Keratinocyte (primary cell): ENCODE measurements around the gene TEAD4. TPM values are rescaled to one million over a fixed set of nuclear protein-coding genes. Genes with fewer than 3 reads are reported as not detected.

ENCODE experiments used
- DNase-seq: peaks from one replicate; pipeline ENCODE4 v3.0.0-alpha.2; 2011; ENCODE audit warnings: low read depth, missing footprints, low spot score
- FAIRE-seq: peaks from 2 replicates; lab custom pipeline; 2011; peaks lifted over from hg19 to GRCh38; lab: Jason Lieb, UNC
- H2AFZ ChIP-seq: 2 replicates; pipeline ENCODE4 v1.6.0; 2012; ENCODE audit warnings: low read length, control low read depth, inconsistent platforms; ENCODE audit not compliant: control insufficient read depth
- H3K27ac ChIP-seq: 2 replicates; pipeline ENCODE4 v1.5.1; 2011; ENCODE audit warnings: low read length; ENCODE audit not compliant: control insufficient read depth, insufficient read depth
- H3K27me3 ChIP-seq: 3 replicates; pipeline ENCODE4 v1.6.0; 2011; ENCODE audit warnings: low read length; ENCODE audit not compliant: control insufficient read depth, insufficient read depth; ENCODE audit errors: extremely low read depth
- H3K36me3 ChIP-seq, 2 experiments: 2 replicates in 1 of 2; 3 replicates in 1 of 2; pipeline ENCODE4 v1.5.1; 2011; ENCODE audit warnings: low read length in 2 of 2, mild to moderate bottlenecking in 1 of 2; ENCODE audit not compliant: control insufficient read depth in 2 of 2, insufficient read depth in 2 of 2; ENCODE audit errors: extremely low read depth in 1 of 2
- H3K4me1 ChIP-seq: 3 replicates; pipeline ENCODE4 v1.5.1; 2011; ENCODE audit warnings: low read length; ENCODE audit not compliant: control insufficient read depth, insufficient read depth; ENCODE audit errors: extremely low read depth
- H3K4me2 ChIP-seq: 3 replicates; pipeline ENCODE4 v1.6.0; 2011; ENCODE audit warnings: low read depth, low read length; ENCODE audit not compliant: control insufficient read depth, insufficient read depth; ENCODE audit errors: extremely low read depth
- H3K4me3 ChIP-seq, 3 experiments: fragments of 200-600 bp in 1 of 3; sonication (generic) in 1 of 3; 2 replicates in 2 of 3; 3 replicates in 1 of 3; pipeline ENCODE4 v1.5.1; 2011 to 2016; ENCODE audit warnings: low read length in 3 of 3, mild to moderate bottlenecking in 3 of 3, control low read depth in 2 of 3, inconsistent platforms in 1 of 3, low read depth in 1 of 3, mixed read lengths in 1 of 3, mixed run types in 1 of 3, moderate library complexity in 1 of 3; ENCODE audit not compliant: control insufficient read depth in 2 of 3, insufficient read depth in 2 of 3; ENCODE audit errors: extremely low read depth in 1 of 3
- H3K79me2 ChIP-seq: 2 replicates; pipeline ENCODE4 v1.6.0; 2012; ENCODE audit warnings: low read length; ENCODE audit not compliant: control insufficient read depth, insufficient read depth
- H3K9ac ChIP-seq: 3 replicates; pipeline ENCODE4 v1.6.0; 2011; ENCODE audit warnings: low read length; ENCODE audit not compliant: control insufficient read depth, insufficient read depth; ENCODE audit errors: extremely low read depth
- H3K9me1 ChIP-seq: 3 replicates; pipeline ENCODE4 v1.6.0; 2011; ENCODE audit warnings: low read length; ENCODE audit not compliant: control insufficient read depth, insufficient read depth; ENCODE audit errors: extremely low read depth
- H3K9me3 ChIP-seq: 2 replicates; pipeline ENCODE4 v1.5.1; 2012; ENCODE audit warnings: low read depth, low read length; ENCODE audit not compliant: control insufficient read depth
- H4K20me1 ChIP-seq: 3 replicates; pipeline ENCODE4 v1.6.0; 2011; ENCODE audit warnings: low read length; ENCODE audit not compliant: control insufficient read depth, insufficient read depth; ENCODE audit errors: extremely low read depth
- EZH2 ChIP-seq: IDR thresholded peaks from one replicate; pipeline ENCODE4 v1.6.1; 2012; ENCODE audit warnings: inconsistent platforms, mild to moderate bottlenecking, low read length, moderate library complexity
- dilution Hi-C: fragments of 300-500 bp; cut with MboI; formaldehyde crosslinking; loops from one replicate; pipeline ENCODE4 v1.7.0; 2020; ENCODE audit warnings: low sequenced_read_pairs; ENCODE audit not compliant: extremely low pct_ligation_motif_present
- polyA plus RNA-seq, 5 experiments: library from polyadenylated mRNA; depleted of rRNA in 3 of 5; stranded (reverse) in 3 of 5; stranded (forward) in 1 of 5; unstranded in 1 of 5; fragments of >200 nt; gene quantifications; 1 replicate in 1 of 5; 2 replicates in 3 of 5; 3 replicates in 1 of 5; pipeline versions ENCODE4 v1.2.1 to v1.2.3, GENCODE V29; 2011 to 2012; ENCODE audit warnings: missing spikeins in 2 of 5, low read depth in 1 of 5, low replicate concordance in 1 of 5
- TF ChIP-seq, protein P1 (sequence below), 3 experiments: IDR thresholded peaks in 1 of 3; conservative IDR thresholded peaks in 1 of 3; optimal IDR thresholded peaks in 1 of 3; 2 replicates in 2 of 3; 3 replicates in 1 of 3; pipeline versions ENCODE3 to v1.5.1; 2011; ENCODE audit warnings: low read length in 3 of 3, mild to moderate bottlenecking in 3 of 3, moderate library complexity in 2 of 3, control low read depth in 1 of 3, inconsistent platforms in 1 of 3; ENCODE audit not compliant: insufficient read depth in 2 of 3; ENCODE audit errors: extremely low read depth in 1 of 3

TEAD4 gene
- polyA plus RNA-seq, 1 donor (not counting 4 experiments of a cell fraction or from before 2014, with no cell fraction given), result 8.1 TPM

DNA sequence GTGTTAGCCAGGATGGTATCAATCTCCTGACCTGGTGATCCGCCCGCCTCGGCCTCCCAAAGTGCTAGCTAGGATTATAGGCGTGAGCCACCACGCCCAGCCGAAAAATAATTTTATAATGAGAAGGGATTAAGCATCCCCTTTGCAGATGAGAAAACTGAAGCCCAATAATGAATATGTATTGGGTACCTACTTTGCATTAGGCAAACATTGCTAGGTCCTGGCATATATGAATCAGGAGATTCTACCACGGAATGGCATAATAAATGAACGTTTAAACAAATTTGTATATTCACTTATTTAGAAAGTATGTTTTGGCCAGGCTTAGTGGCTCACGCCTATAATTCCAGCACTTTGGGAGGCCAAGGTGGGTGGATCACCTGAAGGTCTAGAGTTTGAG is 36.1 kb upstream of the TEAD4 start:
- peaks cover 14% of the 10 kb centered on the region for H3K4me1 ChIP-seq
- no peak overlapping the region for H3K9ac ChIP-seq
- no peaks in the 10 kb centered on the region for H4K20me1 ChIP-seq
- dilution Hi-C loops, result no loop called here
- no peak for FAIRE-seq
- no peak for DNase-seq
- no peaks in the 10 kb centered on the region for H3K9me3 ChIP-seq
- H3K9me1 ChIP-seq, result no peaks in the 10 kb centered on the region
- peaks cover 3 to 5% of the 10 kb centered on the region in 2 experiments for H3K36me3 ChIP-seq
- no peak overlapping the region for H3K4me3 ChIP-seq
- H2AFZ ChIP-seq, result no peak overlapping the region
- no peak overlapping the region for H3K4me2 ChIP-seq
- no peak overlapping the region for H3K27ac ChIP-seq
- H3K27me3 ChIP-seq, result no peaks in the 10 kb centered on the region
- TF ChIP-seq, protein P1, sequence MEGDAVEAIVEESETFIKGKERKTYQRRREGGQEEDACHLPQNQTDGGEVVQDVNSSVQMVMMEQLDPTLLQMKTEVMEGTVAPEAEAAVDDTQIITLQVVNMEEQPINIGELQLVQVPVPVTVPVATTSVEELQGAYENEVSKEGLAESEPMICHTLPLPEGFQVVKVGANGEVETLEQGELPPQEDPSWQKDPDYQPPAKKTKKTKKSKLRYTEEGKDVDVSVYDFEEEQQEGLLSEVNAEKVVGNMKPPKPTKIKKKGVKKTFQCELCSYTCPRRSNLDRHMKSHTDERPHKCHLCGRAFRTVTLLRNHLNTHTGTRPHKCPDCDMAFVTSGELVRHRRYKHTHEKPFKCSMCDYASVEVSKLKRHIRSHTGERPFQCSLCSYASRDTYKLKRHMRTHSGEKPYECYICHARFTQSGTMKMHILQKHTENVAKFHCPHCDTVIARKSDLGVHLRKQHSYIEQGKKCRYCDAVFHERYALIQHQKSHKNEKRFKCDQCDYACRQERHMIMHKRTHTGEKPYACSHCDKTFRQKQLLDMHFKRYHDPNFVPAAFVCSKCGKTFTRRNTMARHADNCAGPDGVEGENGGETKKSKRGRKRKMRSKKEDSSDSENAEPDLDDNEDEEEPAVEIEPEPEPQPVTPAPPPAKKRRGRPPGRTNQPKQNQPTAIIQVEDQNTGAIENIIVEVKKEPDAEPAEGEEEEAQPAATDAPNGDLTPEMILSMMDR (optimal IDR thresholded peaks at IDR 0.05 in 1 of 3, IDR thresholded peaks at IDR 0.05 in 1 of 3, conservative IDR thresholded peaks at IDR 0.05 in 1 of 3; ENCODE audit: extremely low read depth in 1 of 3, insufficient read depth in 2 of 3, low read length in 3 of 3), result no peak
- no peak for TF ChIP-seq EZH2
- H3K79me2 ChIP-seq, result no peaks in the 10 kb centered on the region

DNA sequence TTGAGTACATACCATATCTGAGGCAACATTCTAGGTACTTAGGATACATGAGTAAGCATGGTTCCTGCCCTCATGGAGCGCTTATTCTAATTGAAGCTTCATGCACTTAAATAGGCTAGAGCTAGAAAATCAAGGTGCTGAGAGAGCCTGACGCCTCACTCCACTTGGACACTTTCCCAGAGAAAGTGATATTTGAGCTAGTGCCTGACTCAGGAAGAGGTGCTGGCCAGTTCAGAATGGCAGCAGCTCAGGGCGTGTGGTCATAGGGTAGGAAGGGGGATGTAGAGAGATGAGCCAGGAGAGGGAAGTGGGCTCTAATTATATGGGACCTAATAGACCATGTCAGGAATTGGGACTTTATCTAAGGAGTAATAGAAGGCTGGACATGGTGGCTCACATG is 35.2 kb upstream of the TEAD4 start:
- Histone ChIP-seq H3K9ac (no peak overlapping the region), H4K20me1 (no peaks in the 10 kb centered on the region), H3K27me3 (no peaks in the 10 kb centered on the region), H3K27ac (no peak overlapping the region), H3K4me2 (no peak overlapping the region), H3K9me1 (no peaks in the 10 kb centered on the region), H3K36me3 (peaks cover 3 to 5% of the 10 kb centered on the region in 2 experiments), H3K4me1 (peaks cover 14% of the 10 kb centered on the region), H3K79me2 (no peaks in the 10 kb centered on the region), H3K9me3 (no peaks in the 10 kb centered on the region), H2AFZ (no peak overlapping the region), H3K4me3 (no peak overlapping the region)
- no peak for FAIRE-seq
- TF ChIP-seq, protein P1 (optimal IDR thresholded peaks at IDR 0.05 in 1 of 3, IDR thresholded peaks at IDR 0.05 in 1 of 3, conservative IDR thresholded peaks at IDR 0.05 in 1 of 3; ENCODE audit: extremely low read depth in 1 of 3, insufficient read depth in 2 of 3, low read length in 3 of 3), result no peak
- no peak for TF ChIP-seq EZH2
- no peak for DNase-seq
- dilution Hi-C loops, result no loop called here
